Keratinocyte (primary cell): ENCODE data around the gene NRP1. TPM values are rescaled to one million over a fixed set of nuclear protein-coding genes. Genes with fewer than 3 reads are reported as not detected.

Experiments used
- DNase-seq: peaks from one replicate; pipeline ENCODE4 v3.0.0-alpha.2; 2011; ENCODE audit warnings: low read depth, missing footprints, low spot score
- FAIRE-seq: peaks from 2 replicates; lab custom pipeline; 2011; peaks lifted over from hg19 to GRCh38; lab: Jason Lieb, UNC
- H2AFZ ChIP-seq: 2 replicates; pipeline ENCODE4 v1.6.0; 2012; ENCODE audit warnings: low read length, control low read depth, inconsistent platforms; ENCODE audit not compliant: control insufficient read depth
- H3K27ac ChIP-seq: 2 replicates; pipeline ENCODE4 v1.5.1; 2011; ENCODE audit warnings: low read length; ENCODE audit not compliant: control insufficient read depth, insufficient read depth
- H3K27me3 ChIP-seq: 3 replicates; pipeline ENCODE4 v1.6.0; 2011; ENCODE audit warnings: low read length; ENCODE audit not compliant: control insufficient read depth, insufficient read depth; ENCODE audit errors: extremely low read depth
- H3K36me3 ChIP-seq, 2 experiments: 2 replicates in 1 of 2; 3 replicates in 1 of 2; pipeline ENCODE4 v1.5.1; 2011; ENCODE audit warnings: low read length in 2 of 2, mild to moderate bottlenecking in 1 of 2; ENCODE audit not compliant: control insufficient read depth in 2 of 2, insufficient read depth in 2 of 2; ENCODE audit errors: extremely low read depth in 1 of 2
- H3K4me1 ChIP-seq: 3 replicates; pipeline ENCODE4 v1.5.1; 2011; ENCODE audit warnings: low read length; ENCODE audit not compliant: control insufficient read depth, insufficient read depth; ENCODE audit errors: extremely low read depth
- H3K4me2 ChIP-seq: 3 replicates; pipeline ENCODE4 v1.6.0; 2011; ENCODE audit warnings: low read depth, low read length; ENCODE audit not compliant: control insufficient read depth, insufficient read depth; ENCODE audit errors: extremely low read depth
- H3K4me3 ChIP-seq, 3 experiments: fragments of 200-600 bp in 1 of 3; sonication (generic) in 1 of 3; 2 replicates in 2 of 3; 3 replicates in 1 of 3; pipeline ENCODE4 v1.5.1; 2011 to 2016; ENCODE audit warnings: low read length in 3 of 3, mild to moderate bottlenecking in 3 of 3, control low read depth in 2 of 3, inconsistent platforms in 1 of 3, low read depth in 1 of 3, mixed read lengths in 1 of 3, mixed run types in 1 of 3, moderate library complexity in 1 of 3; ENCODE audit not compliant: control insufficient read depth in 2 of 3, insufficient read depth in 2 of 3; ENCODE audit errors: extremely low read depth in 1 of 3
- H3K79me2 ChIP-seq: 2 replicates; pipeline ENCODE4 v1.6.0; 2012; ENCODE audit warnings: low read length; ENCODE audit not compliant: control insufficient read depth, insufficient read depth
- H3K9ac ChIP-seq: 3 replicates; pipeline ENCODE4 v1.6.0; 2011; ENCODE audit warnings: low read length; ENCODE audit not compliant: control insufficient read depth, insufficient read depth; ENCODE audit errors: extremely low read depth
- H3K9me1 ChIP-seq: 3 replicates; pipeline ENCODE4 v1.6.0; 2011; ENCODE audit warnings: low read length; ENCODE audit not compliant: control insufficient read depth, insufficient read depth; ENCODE audit errors: extremely low read depth
- H3K9me3 ChIP-seq: 2 replicates; pipeline ENCODE4 v1.5.1; 2012; ENCODE audit warnings: low read depth, low read length; ENCODE audit not compliant: control insufficient read depth
- H4K20me1 ChIP-seq: 3 replicates; pipeline ENCODE4 v1.6.0; 2011; ENCODE audit warnings: low read length; ENCODE audit not compliant: control insufficient read depth, insufficient read depth; ENCODE audit errors: extremely low read depth
- CTCF ChIP-seq, 3 experiments: IDR thresholded peaks in 1 of 3; conservative IDR thresholded peaks in 1 of 3; optimal IDR thresholded peaks in 1 of 3; 2 replicates in 2 of 3; 3 replicates in 1 of 3; pipeline versions ENCODE3 to v1.5.1; 2011; ENCODE audit warnings: low read length in 3 of 3, mild to moderate bottlenecking in 3 of 3, moderate library complexity in 2 of 3, control low read depth in 1 of 3, inconsistent platforms in 1 of 3; ENCODE audit not compliant: insufficient read depth in 2 of 3; ENCODE audit errors: extremely low read depth in 1 of 3
- EZH2 ChIP-seq: IDR thresholded peaks from one replicate; pipeline ENCODE4 v1.6.1; 2012; ENCODE audit warnings: inconsistent platforms, mild to moderate bottlenecking, low read length, moderate library complexity
- dilution Hi-C: fragments of 300-500 bp; cut with MboI; formaldehyde crosslinking; loops from one replicate; pipeline ENCODE4 v1.7.0; 2020; ENCODE audit warnings: low sequenced_read_pairs; ENCODE audit not compliant: extremely low pct_ligation_motif_present
- polyA plus RNA-seq, 5 experiments: library from polyadenylated mRNA; depleted of rRNA in 3 of 5; stranded (reverse) in 3 of 5; stranded (forward) in 1 of 5; unstranded in 1 of 5; fragments of >200 nt; gene quantifications; 1 replicate in 1 of 5; 2 replicates in 3 of 5; 3 replicates in 1 of 5; pipeline versions ENCODE4 v1.2.1 to v1.2.3, GENCODE V29; 2011 to 2012; ENCODE audit warnings: missing spikeins in 2 of 5, low read depth in 1 of 5, low replicate concordance in 1 of 5

NRP1 gene
- polyA plus RNA-seq, 1 donor (not counting 4 experiments of a cell fraction or from before 2014, with no cell fraction given) = 36.2 TPM

DNA sequence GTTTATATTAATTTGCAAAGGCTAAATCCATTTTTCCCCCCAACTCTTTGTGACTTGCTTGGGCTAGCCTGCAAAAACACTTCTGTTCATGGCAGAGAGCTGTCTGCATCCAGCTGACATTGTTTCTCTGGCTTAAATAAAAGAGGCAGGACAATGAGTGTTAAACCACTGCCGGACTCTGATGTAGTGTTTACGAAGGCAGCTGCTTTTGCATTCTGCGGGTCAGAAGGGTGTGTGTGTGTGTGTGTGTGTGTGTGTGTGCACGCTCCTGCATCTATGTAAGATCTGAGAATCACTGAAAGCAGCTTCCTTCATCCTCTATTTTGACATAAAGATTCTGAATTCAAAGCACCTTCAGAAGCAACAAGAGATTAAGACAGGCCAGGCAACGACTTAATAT, 28.3 kb downstream of the NRP1 start:
- FAIRE-seq (no peak), DNase-seq (no peak)
- Histone ChIP-seq H3K36me3 (peaks cover 2 to 3% of the 10 kb centered on the region in 2 experiments), H3K4me2 (no peak overlapping the region), H3K9me1 (peaks cover 3% of the 10 kb centered on the region), H3K27ac (no peak overlapping the region), H3K27me3 (no peaks in the 10 kb centered on the region), H2AFZ (no peak overlapping the region), H3K4me1 (no peaks in the 10 kb centered on the region), H3K9ac (no peak overlapping the region), H3K79me2 (peaks cover 69% of the 10 kb centered on the region), H4K20me1 (no peaks in the 10 kb centered on the region), H3K9me3 (no peaks in the 10 kb centered on the region), H3K4me3 (no peak overlapping the region)
- dilution Hi-C loops = no loop called here
- TF ChIP-seq CTCF (optimal IDR thresholded peaks at IDR 0.05 in 1 of 3, IDR thresholded peaks at IDR 0.05 in 1 of 3, conservative IDR thresholded peaks at IDR 0.05 in 1 of 3; ENCODE audit: extremely low read depth in 1 of 3, insufficient read depth in 2 of 3, low read length in 3 of 3) (no peak), EZH2 (no peak)

GRCh38 chr10:33304423-33305225, 29.8 kb downstream of the NRP1 start:
- Histone ChIP-seq H3K4me1 (no peaks in the 10 kb centered on the region), H4K20me1 (no peaks in the 10 kb centered on the region), H3K9me3 (no peaks in the 10 kb centered on the region), H3K9ac (no peak overlapping the region), H3K27me3 (no peaks in the 10 kb centered on the region), H3K79me2 (peaks cover 68% of the 10 kb centered on the region), H3K27ac (no peak overlapping the region), H3K4me3 (no peak overlapping the region), H2AFZ (no peak overlapping the region), H3K36me3 (peaks cover 2 to 4% of the 10 kb centered on the region in 2 experiments), H3K4me2 (no peak overlapping the region), H3K9me1 (peaks cover 3% of the 10 kb centered on the region)
- no peak for TF ChIP-seq CTCF (optimal IDR thresholded peaks at IDR 0.05 in 1 of 3, IDR thresholded peaks at IDR 0.05 in 1 of 3, conservative IDR thresholded peaks at IDR 0.05 in 1 of 3; ENCODE audit: extremely low read depth in 1 of 3, insufficient read depth in 2 of 3, low read length in 3 of 3)
- dilution Hi-C loops = no loop called here
- FAIRE-seq (no peak), DNase-seq (no peak)
